M059J (cell line): ENCODE results near the gene SPINK5. TPM values are rescaled to one million over a fixed set of nuclear protein-coding genes. Genes with fewer than 3 reads are reported as not detected.

ENCODE experiments used
- DNase-seq: peaks from one replicate; pipeline ENCODE4 v3.0.0-alpha.2; 2012; ENCODE audit warnings: low read depth
- total RNA-seq: library from RNA; depleted of rRNA; stranded (reverse); fragments of >200 nt; shearing (Covaris generic); gene quantifications from 2 replicates; pipeline ENCODE4 v1.2.3, GENCODE V29; 2014; rRNA removed

SPINK5 gene
- total RNA-seq, 1 experiment from 2014 or later = not detected

DNA sequence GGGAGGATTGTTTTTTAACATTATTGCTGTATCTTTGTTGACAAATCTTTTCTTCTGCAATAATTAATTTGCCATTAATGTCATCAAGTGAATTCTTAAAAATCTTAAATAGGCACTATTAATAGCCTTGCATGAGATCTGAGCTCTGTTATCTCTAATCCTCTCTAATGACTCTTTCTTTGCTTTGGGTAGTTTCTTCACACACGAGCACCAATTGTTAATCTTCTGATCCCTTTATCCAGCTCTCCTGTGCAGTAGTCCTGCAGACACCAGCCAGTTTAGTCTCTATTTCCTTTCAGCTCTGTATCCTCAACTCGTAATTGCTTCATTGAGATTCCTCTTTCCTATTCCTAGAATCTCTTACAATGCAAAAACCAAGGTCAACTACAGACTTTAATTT is 112.7 kb downstream of the SPINK5 start:
- no peak for DNase-seq

GRCh38 chr5:148177207-148177606 is 113.4 kb downstream of the SPINK5 start:
- no peak for DNase-seq

- peak; percentile 56 for DNase-seq
Measured at GRCh38 chr5:148179234-148179824, 115.5 kb downstream of the SPINK5 start.

- DNase-seq = peak; percentile 60
Measured at GRCh38 chr5:148186248-148187003, 122.6 kb downstream of the SPINK5 start.

Other genes with a start within 250 kb of the SPINK5 start
- not detected in 2 replicates for gene SPINK1, start 232.3 kb upstream of the SPINK5 start, total RNA-seq
- not detected in 2 replicates for gene SCGB3A2, start 185.3 kb upstream of the SPINK5 start, total RNA-seq
- gene C5orf46, start 157.4 kb upstream of the SPINK5 start, total RNA-seq = 5.9 and 10.0 TPM in 2 replicates
- gene SPINK14, start 104.6 kb downstream of the SPINK5 start, total RNA-seq = not detected in 2 replicates
- not detected in 2 replicates for gene SPINK6, start 139.1 kb downstream of the SPINK5 start, total RNA-seq
- not detected in 2 replicates for gene MARCOL, start 174.5 kb downstream of the SPINK5 start, total RNA-seq
- gene SPINK13, start 204.8 kb downstream of the SPINK5 start, total RNA-seq = not detected in 2 replicates
- not detected in 2 replicates for gene SPINK7, start 248.4 kb downstream of the SPINK5 start, total RNA-seq